ENCODE measurements around the gene BCL3.
"Not testable (repeated sequence)": the region's sequence is repeated elsewhere in the genome, so short reads cannot be mapped to it uniquely, and the experiment has no call there.

Gene BCL3, protein sequence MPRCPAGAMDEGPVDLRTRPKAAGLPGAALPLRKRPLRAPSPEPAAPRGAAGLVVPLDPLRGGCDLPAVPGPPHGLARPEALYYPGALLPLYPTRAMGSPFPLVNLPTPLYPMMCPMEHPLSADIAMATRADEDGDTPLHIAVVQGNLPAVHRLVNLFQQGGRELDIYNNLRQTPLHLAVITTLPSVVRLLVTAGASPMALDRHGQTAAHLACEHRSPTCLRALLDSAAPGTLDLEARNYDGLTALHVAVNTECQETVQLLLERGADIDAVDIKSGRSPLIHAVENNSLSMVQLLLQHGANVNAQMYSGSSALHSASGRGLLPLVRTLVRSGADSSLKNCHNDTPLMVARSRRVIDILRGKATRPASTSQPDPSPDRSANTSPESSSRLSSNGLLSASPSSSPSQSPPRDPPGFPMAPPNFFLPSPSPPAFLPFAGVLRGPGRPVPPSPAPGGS

DNA sequence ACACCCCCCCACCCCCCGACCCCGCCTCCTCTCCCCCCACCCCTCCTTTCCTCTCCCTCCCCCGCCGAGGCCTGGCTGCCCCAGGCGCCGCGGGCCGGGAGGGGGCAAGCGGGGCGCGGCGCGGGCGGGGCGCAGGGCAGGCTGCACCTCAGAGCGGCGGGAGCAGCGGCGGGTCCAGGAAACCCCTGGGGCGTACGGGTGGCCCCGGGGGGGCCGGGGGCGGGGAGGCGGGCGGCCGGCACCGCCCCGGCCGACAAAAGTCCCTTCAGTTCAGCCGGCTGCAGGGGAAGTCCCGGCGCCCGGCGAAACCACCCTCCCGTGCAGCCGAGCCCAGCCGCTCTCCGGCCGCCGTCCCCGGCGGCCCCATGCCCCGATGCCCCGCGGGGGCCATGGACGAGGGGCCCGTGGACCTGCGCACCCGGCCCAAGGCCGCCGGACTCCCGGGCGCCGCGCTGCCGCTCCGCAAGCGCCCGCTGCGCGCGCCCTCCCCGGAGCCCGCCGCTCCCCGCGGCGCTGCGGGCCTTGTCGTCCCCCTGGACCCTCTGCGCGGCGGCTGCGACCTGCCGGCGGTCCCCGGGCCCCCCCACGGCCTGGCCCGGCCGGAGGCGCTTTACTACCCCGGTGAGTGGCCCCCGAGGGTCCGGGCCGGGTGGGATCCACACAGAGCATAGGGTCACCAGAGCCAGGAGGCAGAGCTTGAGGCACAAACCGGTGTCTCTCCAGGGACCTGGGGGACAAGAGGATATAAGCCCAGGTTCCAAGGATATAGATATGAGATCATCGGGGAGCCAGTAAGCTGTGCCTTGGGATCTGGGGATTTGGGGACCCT is at the start of gene BCL3:
Gene BCL3, plus strand, starts transcription at position 283 of the 829 bp plus-strand sequence. Its CDS starts 83 bp downstream, at position 366.
- DNase-seq (ENCODE audit: low read depth, low spot score): no peak

DNA sequence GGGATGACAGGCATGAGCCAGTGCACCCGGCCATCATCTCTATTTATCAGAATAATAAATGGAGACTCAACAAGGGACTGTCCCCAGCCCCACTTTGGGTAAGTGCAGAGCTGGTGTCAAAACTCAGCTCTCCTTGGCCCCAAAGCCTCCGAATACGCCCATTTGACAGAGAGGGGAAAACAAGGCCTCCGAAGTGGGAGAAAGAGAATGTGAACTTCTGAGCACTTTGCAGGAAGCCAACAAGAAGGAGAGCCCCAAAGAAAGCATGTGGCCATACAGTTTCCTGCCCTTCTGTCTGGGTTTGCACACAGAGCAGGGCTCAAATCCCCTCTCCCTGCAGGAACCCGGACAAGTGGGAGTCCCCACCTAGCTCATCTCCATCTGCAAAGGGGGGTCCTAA is 48.0 kb upstream of the BCL3 start:
- no peak for DNase-seq (ENCODE audit: low read depth, low spot score)

DNA sequence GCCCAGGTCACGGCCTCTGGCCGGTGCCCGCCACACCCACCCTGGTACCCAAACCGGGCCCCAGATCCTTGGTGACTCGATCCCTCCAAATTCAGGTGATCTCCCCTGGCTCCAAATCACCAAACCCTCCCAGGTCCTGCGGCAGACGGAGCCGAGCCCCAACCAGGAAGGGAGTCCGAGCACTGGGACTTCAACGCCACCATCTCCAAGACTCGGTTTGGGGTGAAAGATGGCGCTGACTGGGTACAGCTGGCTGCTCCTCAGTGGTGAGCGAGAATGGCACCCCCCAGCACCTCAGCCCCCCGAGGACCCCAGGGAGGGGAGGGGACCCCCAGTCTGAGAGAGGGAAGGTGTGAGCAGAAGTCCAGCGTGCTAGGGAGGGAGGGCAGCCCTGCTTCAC is 47.3 kb upstream of the BCL3 start:
- no peak for DNase-seq (ENCODE audit: low read depth, low spot score)

DNA sequence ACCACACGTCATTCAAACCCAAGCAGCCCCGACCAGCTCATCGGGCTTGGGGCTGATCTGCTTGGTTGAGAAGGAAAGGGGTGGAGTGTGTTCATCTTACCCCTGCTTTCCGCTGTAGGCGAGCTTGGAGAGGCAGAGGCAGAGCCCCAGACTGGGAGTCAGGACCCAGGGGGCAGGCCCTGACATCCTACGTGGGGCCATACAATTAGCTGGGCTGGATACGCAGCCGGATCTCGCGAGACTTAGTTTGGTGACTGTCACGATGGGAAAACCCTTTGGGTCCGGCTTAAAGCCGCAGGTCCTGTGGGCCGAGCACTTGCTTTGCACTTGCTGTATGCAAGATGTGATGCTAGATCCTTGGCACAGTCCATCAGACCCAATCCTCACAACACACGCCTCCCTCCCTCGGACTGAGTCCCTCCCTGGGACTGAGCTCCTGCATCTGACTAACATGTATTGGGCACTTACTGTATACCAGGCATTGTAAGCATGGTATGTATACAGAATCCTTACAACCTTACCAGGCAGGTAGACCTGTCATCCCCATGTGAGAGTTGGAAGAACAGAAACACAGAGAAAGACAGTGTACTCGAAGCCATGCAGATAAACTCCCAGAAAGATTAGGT is 45.8 kb upstream of the BCL3 start:
- DNase-seq (ENCODE audit: low read depth, low spot score): no peak

DNA sequence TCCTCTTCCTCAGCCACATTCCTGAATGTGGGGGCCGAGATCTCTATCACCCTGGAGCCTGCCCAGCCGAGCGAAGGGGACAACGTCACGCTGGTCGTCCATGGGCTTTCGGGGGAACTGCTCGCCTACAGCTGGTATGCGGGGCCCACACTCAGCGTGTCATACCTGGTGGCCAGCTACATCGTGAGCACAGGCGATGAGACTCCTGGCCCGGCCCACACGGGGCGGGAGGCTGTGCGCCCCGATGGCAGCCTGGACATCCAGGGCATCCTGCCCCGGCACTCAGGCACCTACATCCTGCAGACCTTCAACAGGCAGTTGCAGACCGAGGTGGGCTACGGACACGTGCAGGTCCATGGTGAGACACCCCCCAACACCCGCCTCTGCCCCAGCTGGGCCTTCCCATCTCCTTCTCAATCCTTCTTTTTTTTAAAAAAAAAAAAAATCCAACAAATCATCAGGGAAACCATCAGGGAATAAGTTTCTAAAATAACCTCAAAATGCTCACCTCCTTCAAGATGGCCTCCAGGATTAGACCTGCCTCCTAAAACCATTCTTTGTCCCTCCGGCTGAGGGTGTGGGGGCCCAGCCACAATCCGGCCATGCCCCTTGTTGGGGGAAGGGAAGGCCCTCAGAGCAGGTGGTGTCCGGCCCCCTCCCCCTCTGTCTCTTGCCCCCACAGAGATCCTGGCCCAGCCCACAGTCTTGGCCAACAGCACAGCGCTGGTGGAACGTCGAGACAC is 45.0 kb upstream of the BCL3 start:
- no peak for DNase-seq (ENCODE audit: low read depth, low spot score)

DNA sequence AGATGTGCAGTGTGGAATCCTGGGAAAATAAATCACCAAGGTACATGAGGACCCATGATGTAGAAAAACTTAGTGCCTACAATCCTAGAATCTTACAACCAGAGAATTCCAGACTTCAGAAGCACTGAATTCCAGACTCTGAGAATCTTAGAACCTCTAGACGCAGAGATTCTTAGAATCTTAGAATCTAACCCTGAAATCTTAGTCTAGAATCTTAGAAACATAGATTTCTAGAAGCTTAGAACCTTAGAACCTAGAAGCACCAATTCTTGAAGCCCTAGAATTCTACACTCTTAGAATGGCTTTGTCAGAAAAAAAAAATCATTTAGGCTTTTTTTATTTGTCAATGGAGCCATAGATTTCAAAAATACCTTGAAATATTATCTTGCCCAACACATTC is 43.5 kb upstream of the BCL3 start:
- no peak for DNase-seq (ENCODE audit: low read depth, low spot score)

DNA sequence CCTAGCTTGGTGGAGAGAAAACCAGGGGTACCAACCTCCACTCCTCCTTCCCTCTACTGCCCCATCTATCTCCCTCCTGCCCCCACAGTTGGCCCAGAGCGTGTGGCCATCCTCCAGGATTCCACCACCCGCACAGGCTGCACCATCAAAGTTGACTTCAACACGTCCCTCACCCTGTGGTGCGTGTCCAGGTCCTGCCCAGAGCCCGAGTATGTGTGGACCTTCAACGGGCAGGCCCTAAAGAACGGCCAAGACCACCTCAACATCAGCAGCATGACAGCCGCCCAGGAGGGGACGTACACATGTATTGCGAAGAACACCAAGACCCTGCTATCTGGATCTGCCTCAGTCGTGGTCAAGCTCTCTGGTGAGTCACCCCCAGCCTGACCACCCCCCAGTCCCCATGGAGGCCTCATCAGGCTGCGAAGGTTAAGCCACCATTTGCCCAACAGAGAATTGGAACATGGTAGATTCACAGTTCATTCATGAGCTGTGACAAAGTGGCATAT is 43.0 kb upstream of the BCL3 start:
- DNase-seq (ENCODE audit: low read depth, low spot score): no peak

DNA sequence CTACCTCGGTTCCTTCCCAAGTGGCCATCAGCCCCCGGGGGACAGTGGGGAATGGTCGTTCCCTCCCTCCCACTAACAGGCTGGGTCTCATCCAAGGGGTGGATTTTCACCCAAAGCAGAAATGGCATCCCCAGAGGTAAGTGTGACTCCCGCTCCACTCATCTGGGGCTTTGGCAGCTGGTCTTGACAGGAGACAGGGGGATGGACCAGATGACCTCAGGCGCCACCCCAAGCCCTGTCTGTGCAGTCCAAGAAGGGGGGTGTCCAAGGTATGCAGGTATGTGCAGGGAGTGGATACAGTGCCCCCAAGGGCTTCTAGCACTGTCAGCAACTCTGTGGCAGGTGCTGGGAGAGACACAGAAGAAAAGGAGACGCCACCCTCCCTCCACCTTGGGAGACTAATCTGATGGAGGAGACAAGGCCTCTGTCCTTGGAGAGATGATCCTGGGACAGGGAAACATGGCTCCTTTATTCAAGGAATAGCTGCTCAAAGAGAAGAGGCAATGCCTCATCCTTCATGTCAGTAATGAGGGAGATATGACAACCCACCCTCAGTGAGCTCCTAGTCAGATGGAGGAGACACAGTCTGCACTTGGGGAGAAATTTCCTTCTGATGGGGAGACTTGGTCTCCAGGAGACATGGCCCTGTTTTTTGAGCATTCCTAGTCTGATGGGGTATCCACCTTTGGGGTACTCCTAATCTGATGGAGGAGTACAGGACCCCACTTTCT is 41.8 kb upstream of the BCL3 start:
- no peak for DNase-seq (ENCODE audit: low read depth, low spot score)

DNA sequence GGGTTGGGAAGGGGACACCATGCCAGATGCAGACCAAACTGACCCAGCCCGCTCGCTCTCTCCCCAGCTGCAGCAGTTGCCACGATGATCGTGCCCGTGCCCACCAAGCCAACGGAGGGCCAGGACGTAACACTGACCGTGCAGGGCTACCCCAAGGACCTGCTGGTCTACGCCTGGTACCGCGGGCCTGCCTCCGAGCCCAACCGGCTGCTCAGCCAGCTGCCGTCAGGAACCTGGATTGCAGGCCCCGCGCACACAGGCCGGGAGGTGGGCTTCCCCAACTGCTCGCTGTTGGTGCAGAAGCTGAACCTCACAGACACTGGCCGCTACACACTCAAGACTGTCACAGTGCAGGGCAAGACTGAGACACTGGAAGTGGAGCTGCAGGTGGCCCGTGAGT is 40.7 kb upstream of the BCL3 start:
- DNase-seq (ENCODE audit: low read depth, low spot score): no peak

DNA sequence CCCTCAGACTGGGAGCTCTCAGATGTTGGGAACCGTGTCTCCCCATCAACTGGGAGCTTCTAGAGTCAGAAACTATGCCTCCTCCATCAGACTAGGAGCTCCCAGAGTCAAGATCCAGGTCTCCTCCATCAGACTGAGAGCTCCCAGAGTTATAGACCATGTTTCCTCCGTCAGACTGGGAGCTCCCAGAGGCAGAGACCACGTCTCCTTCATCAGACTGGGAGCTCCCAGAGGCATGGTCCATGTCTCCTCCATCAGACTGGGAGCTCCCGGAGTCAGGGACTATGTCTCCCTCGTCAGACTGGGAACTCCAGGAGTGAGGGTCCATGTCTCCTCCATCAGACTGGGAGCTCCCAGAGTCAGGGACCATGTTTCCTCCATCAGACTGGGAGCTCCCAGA is 39.6 kb upstream of the BCL3 start:
- DNase-seq (ENCODE audit: low read depth, low spot score): no peak

DNA sequence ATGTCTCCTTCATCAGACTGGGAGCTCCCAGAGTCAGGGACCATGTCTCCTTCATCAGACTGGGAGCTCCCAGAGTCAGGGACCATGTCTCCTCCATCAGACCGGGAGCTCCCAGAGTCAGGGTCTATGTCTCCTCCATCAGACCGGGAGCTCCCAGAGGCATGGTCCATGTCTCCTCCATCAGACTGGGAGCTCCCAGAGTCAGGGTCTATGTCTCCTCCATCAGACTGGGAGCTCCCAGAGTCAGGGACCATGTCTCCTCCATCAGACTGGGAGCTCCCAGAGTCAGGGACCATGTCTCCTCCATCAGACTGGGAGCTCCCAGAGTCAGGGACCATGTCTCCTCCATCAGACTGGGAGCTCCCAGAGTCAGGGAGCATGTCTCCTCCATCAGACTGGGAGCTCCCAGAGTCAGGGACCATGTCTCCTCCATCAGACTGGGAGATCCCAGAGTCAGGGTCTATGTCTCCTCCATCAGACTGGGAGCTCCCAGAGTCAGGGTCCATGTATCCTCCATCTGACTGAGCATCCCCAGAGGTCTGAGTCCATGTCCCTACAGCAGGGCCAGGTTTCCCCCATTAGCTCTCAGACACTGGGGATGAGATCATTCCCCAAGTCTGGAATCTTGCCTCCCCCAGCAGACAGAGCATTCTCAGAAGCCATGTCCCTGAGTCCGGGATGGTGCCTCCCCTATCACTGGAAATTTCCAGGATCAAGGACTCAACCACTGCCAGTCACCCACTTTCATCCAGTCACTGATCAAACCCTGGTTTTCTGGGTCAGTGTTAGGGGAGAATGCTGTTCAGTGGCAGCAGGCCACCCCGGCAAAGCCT is 38.9 kb upstream of the BCL3 start:
- DNase-seq (ENCODE audit: low read depth, low spot score): not testable (repeated sequence)

DNA sequence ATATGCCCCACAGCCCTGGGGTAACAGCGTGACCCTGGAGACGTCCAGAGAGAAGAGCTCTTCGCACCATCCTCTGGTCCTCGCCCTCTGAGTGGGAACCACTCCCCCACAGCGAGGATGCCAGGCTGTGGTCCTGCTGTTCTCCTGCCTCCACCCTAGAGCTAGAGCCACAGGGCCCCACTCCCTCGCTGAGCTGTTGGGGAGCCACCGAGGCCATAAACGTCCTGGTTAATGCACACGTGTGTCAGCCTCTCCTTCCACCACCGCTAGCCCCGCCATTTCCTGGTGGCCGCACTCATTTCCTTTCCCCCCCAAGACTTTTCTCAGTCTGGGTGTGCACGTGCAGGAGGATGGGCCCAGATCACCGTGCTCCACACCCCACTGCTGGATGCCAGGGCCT is 38.0 kb upstream of the BCL3 start:
- no peak for DNase-seq (ENCODE audit: low read depth, low spot score)

DNA sequence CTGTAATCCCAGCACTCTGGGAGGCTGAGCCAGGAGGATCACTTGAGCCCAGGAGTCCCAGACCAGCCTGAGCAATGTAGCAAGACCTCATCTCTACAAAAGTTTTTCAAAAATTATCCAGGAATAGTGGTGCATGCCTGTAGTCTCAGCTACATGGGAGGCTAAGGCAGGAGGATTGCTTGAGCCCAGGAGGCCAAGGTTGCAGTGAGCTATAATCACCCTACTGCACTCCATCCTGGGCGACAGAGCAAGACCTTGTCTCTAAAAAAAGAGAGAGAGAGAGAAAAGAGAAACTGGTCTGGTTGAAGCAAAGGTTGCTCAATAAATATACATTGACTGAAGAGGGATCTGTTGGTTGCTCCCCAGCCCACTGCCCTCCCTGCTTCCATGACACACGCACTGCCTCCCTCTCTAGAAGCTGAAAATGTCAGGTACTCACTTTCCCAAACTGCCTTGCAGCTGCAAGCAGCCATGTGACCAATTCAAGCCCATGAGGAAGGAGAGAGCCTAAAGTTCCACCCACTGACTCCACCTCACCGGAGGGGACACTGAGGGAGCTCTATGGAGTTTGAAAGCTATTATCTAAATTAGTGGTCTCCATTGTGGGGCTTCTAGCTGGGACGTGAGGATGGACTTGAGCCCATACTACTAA is 35.5 kb upstream of the BCL3 start:
- no peak for DNase-seq (ENCODE audit: low read depth, low spot score)

DNA sequence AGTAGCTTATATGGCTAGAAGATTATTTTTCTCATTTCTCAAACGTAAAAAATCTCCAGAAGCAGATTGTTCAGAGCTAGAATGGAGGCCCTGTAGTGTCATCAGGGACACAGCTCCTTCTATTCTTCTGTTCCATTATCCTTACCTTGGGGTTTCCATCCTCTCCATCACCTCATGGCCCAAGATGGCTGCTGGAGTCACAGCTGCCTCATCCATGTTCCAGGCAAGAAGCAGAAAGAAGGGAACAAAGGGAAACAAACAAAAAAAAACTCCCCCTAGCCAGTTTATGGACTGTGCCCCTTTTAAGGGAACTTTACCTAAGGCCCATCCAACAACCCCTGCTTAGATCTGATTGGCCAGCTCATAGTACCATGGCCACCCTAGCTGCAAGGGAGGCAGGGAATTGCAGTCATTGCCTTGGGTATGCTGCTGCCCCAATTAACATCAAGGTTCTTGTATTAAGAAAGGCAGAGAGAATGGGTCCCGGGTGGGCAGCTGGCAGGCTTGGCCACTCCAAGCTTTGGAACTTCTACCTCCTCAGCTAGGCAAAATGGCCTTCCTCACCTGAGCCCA is 33.8 kb upstream of the BCL3 start:
- no peak for DNase-seq (ENCODE audit: low read depth, low spot score)

DNA sequence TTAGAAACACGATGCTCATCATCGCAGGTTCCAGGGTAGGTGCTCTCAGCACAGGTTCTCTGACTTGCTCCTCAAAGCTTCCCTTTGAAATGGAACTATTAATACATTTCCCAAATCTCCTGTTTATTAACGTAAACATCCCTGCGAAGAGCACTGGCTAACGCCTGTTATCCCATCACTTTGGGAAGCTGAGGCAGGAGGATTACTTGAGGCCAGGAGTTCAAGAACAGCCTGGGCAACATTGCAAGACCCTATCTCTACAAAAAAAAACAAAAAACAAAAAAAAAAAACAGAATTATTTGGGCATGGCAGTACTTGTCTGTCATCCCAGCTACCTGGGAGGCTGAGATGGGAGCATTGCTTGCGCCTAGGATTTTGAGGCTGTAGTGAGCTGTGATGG is 30.9 kb upstream of the BCL3 start:
- no peak for DNase-seq (ENCODE audit: low read depth, low spot score)

DNA sequence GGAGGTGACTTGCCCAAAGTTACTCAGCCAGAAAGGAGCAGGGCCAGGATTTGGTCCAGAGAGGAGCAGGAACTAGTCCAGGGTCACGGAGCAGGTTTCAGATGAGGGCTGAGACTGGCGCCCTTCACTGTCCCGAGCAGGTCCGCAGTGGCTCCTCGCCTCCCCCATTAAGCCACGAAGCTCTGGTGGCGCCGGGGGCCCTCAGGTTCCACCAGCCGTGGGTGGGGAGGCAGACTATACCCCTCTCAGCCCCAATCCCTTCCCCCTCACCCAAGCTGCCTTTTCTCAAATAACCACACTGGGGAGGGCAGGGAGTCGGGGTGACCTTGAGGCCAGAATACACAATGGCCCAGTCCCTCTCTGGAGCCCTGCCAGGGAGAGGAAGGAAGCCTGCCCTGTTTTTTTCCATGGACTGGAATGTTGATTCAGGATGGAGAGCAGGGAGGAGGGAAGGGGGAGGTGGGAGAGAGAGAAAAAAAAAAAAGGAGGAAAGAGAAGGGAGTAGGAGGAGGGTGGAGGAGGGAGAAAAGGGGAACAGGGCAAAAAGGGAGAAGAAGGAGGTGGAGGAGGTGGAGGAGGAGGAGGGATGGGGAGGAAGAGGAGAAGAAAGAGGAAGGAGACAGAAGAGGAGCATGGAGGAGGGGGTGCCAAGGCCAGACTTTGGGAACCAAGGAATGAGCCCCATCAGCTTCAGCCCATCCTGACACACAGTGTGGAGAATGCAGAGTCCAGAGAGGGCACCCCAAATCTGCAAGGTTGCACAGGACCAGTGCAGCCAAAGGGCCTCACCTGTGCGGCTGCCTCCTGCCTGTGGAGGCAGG is 29.9 kb upstream of the BCL3 start:
- peak; percentile 80 for DNase-seq (ENCODE audit: low read depth, low spot score)

DNA sequence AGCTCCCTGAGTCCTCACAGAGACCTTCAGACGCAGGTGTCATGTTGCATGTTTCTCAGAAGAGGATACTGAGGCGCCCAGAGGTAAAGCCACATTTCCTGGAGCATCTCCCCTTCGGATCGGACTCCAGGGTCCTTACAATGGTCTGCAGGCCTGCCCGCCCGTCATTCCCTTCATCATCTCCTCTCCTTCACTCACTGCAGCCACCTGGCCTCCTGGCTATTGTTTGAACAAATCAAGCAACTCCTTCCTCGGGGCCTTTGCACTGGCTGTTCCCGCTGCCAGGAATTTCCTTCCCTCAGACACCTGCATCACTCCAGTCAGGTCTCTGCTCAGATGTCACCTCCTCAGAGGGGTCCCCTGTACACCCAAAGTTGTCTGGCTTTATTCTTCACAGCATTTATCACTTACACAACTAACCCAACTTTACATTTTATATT is 29.2 kb upstream of the BCL3 start:
- DNase-seq (ENCODE audit: low read depth, low spot score): no peak

DNA sequence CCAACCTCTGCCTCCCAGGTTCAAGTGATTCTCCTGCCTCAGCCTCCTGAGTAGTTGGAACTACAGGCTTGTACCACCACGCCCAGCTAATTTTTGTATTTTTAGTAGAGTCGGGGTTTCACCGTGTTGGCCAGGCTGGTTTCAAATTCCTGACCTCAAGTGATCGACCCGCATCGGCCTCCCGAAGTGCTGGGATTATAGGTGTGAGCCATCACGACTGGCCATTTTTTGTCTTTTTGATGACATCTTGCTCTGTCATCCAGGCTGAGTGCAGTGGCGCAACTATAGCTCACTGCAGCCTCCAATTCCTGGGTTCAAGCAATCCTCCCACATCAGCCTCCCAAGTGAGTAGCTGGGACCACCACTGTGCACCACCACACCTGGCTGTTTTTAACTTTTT is 28.1 kb upstream of the BCL3 start:
- DNase-seq (ENCODE audit: low read depth, low spot score): not testable (repeated sequence)

Data from ELF-1 (cell line).